Stomach (tissue), 9 donors: ENCODE measurements around the gene EHMT1. TPM values are rescaled to one million over a fixed set of nuclear protein-coding genes. Genes with fewer than 3 reads are reported as not detected.
A peak's percentile ranks its signal among the peaks of the same experiment; 100 is the strongest.

ENCODE experiments used
- DNase-seq, 2 donors: peaks; one replicate each; pipeline versions ENCODE4 v3.0.0 to v3.0.0-alpha.2; 2013 to 2019
- H3K27ac ChIP-seq, 5 donors: fragments of 200-600 bp in 4 of 5; sonication (generic) in 4 of 5; one replicate each; pipeline ENCODE4 v1.5.1; 2013 to 2019; ENCODE audit warnings: mild to moderate bottlenecking in 1 of 5, moderate library complexity in 1 of 5
- H3K27me3 ChIP-seq, 3 donors: fragments of 200-600 bp; sonication (generic); one replicate each; pipeline ENCODE4 v1.5.1; 2017 to 2019; ENCODE audit warnings: mixed run types in 1 of 3
- H3K36me3 ChIP-seq, 4 donors: fragments of 200-600 bp; sonication (generic); 1 replicate in 3 of 4; 2 replicates in 1 of 4; pipeline ENCODE4 v1.5.1; 2016 to 2019
- H3K4me1 ChIP-seq, 4 donors: fragments of 200-600 bp; sonication (generic); one replicate each; pipeline ENCODE4 v1.5.1; 2016 to 2019
- H3K4me3 ChIP-seq, 4 donors: fragments of 200-600 bp; sonication (generic) in 3 of 4; one replicate each; pipeline ENCODE4 v1.5.1; 2016 to 2019; ENCODE audit warnings: mild to moderate bottlenecking in 1 of 4
- H3K9me3 ChIP-seq, 4 donors: fragments of 200-600 bp; sonication (generic); one replicate each; pipeline ENCODE4 v1.5.1; 2016 to 2019
- CTCF ChIP-seq, 7 experiments: fragments of 450-650 bp in 4 of 7; fragments of 200-600 bp in 3 of 7; sonication (generic) in 3 of 7; IDR thresholded peaks; one replicate each; pipeline ENCODE4 v1.5.1; 2016 to 2019; ENCODE audit warnings: antibody characterized with exemption in 7 of 7, control low read depth in 2 of 7, mild to moderate bottlenecking in 1 of 7
- EP300 ChIP-seq: sonication (generic); formaldehyde crosslinking; IDR thresholded peaks from one replicate; pipeline ENCODE4 v1.6.1; 2017; ENCODE audit warnings: antibody characterized with exemption
- POLR2A ChIP-seq, 4 donors: fragments of 450-650 bp; IDR thresholded peaks; one replicate each; pipeline ENCODE4 v1.6.1; 2016; ENCODE audit warnings: antibody characterized with exemption in 4 of 4, control low read depth in 2 of 4, mild to moderate bottlenecking in 1 of 4, moderate library complexity in 1 of 4
- POLR2AphosphoS5 ChIP-seq, 3 donors: sonication (generic); formaldehyde crosslinking; IDR thresholded peaks; one replicate each; pipeline ENCODE4 v1.6.1; 2016; ENCODE audit warnings: antibody characterized with exemption in 3 of 3
- WGBS, 5 donors: extraction: QIAGEN DNeasy Blood & Tissue Kit in 3 of 5; methylation state at CpG; one replicate each; pipeline versions ENCODE4 v1.1.5 to v1.1.7; 2013 to 2018; 5-methylcytosine and 5-hydroxymethylcytosine counted together
- intact Hi-C: fragments of 100-400 bp; cut with DNase I; formaldehyde crosslinking; loops from one replicate; pipeline ENCODE4 v1.15.1; 2023; ENCODE audit warnings: low total_unique reads
- polyA plus RNA-seq, 3 donors: library from polyadenylated mRNA; stranded (reverse); fragments of 200-250 nt; gene quantifications; one replicate each; pipeline ENCODE4 v1.2.3, GENCODE V29; 2013
- total RNA-seq, 5 donors: library from RNA; depleted of rRNA; stranded (reverse); fragments of >200 nt; gene quantifications; one replicate each; pipeline versions ENCODE4 v1.1.0 to v1.2.3, GENCODE V29; 2014 to 2016
- donor health status: healthy with polysubstance abuse.
- donor health status: Bipolar disorder and iron deficiency.
- donor health status: healthy.

Gene EHMT1
- total and polyA plus RNA-seq, 8 donors, result 23.9 to 419 (median 79.5) TPM

GRCh38 chr9:137606734-137607138, 12.1 kb upstream of the EHMT1 start:
- TF ChIP-seq EP300 (no peak), POLR2A (IDR thresholded peaks at IDR 0.05) (no peak), POLR2AphosphoS5 (IDR thresholded peaks at IDR 0.05) (no peak), CTCF (IDR thresholded peaks at IDR 0.05) (no peak)
- no peaks in the 10 kb centered on the region for H3K9me3 ChIP-seq
- intact Hi-C loops, result loop anchor here (10.0 kb wide), 1 partner anchor 58 kb away; no protein-coding TSS in a partner anchor
- WGBS, 5 donors, result 10 to 25% (median 17%) methylated on average over 2 to 13 of the region's 13 CpGs
- H3K4me3 ChIP-seq, result peak overlapping the region; percentile 62 to 90 (median 82)
- H3K27me3 ChIP-seq, result no peaks in the 10 kb centered on the region
- peaks cover 49 to 65% (median 58%) of the 10 kb centered on the region in 4 donors for H3K4me1 ChIP-seq
- DNase-seq, result peak; percentile 38 to 55
- H3K27ac ChIP-seq, result peak overlapping the region; percentile 87 to 99 (median 91)
- H3K36me3 ChIP-seq, result no peaks in the 10 kb centered on the region

GRCh38 chr9:137607141-137607857, 11.5 kb upstream of the EHMT1 start:
- peak overlapping the region; percentile 62 to 90 (median 82) for H3K4me3 ChIP-seq

GRCh38 chr9:137610944-137611343, 7.9 kb upstream of the EHMT1 start:
- TF ChIP-seq CTCF (IDR thresholded peaks at IDR 0.05), result no peak
- TF ChIP-seq POLR2A (IDR thresholded peaks at IDR 0.05), result no peak
- no peak for TF ChIP-seq EP300
- no peak for TF ChIP-seq POLR2AphosphoS5 (IDR thresholded peaks at IDR 0.05)
- Histone ChIP-seq H3K27ac (peak overlapping the region; percentile 88 to 97 (median 93)), H3K36me3 (peaks cover 24 to 29% (median 28%) of the 10 kb centered on the region in 4 donors), H3K4me1 (peaks cover 78 to 92% (median 88%) of the 10 kb centered on the region in 4 donors), H3K9me3 (no peaks in the 10 kb centered on the region), H3K27me3 (no peaks in the 10 kb centered on the region), H3K4me3 (peak overlapping the region in 1 of 4 donors; percentile 25)
- 65 to 75% (median 69%) methylated on average over 6 of the region's 6 CpGs for WGBS, 5 donors
- no peak for DNase-seq
- intact Hi-C loops, result no loop called here

More at GRCh38 chr9:137607141-137607857, 11.5 kb upstream of the EHMT1 start:
- H3K4me1 ChIP-seq, result peaks cover 54 to 71% (median 64%) of the 10 kb centered on the region in 4 donors
- H3K9me3 ChIP-seq, result no peaks in the 10 kb centered on the region
- peak in 1 of 2 donors; percentile 63 for DNase-seq
- peak overlapping the region; percentile 87 to 99 (median 91) for H3K27ac ChIP-seq
- TF ChIP-seq EP300, result no peak
- no peak for TF ChIP-seq POLR2A (IDR thresholded peaks at IDR 0.05)
- no peak for TF ChIP-seq CTCF (IDR thresholded peaks at IDR 0.05)
- no peak for TF ChIP-seq POLR2AphosphoS5 (IDR thresholded peaks at IDR 0.05)
- WGBS, 5 donors, result 19 to 38% (median 24%) methylated on average over 11 to 17 of the region's 17 CpGs
- H3K36me3 ChIP-seq, result no peaks in the 10 kb centered on the region
- H3K27me3 ChIP-seq, result no peaks in the 10 kb centered on the region
- intact Hi-C loops, result loop anchor here (10.0 kb wide), 1 partner anchor 58 kb away; no protein-coding TSS in a partner anchor

- peak overlapping the region; percentile 88 to 97 (median 93) for H3K27ac ChIP-seq
Observed at GRCh38 chr9:137611623-137612609, 6.9 kb upstream of the EHMT1 start.

More at GRCh38 chr9:137611623-137612609, 6.9 kb upstream of the EHMT1 start:
- 20 to 45% (median 26%) methylated on average over 13 to 21 of the region's 21 CpGs for WGBS, 5 donors
- Histone ChIP-seq H3K9me3 (no peaks in the 10 kb centered on the region), H3K36me3 (peaks cover 24 to 38% (median 34%) of the 10 kb centered on the region in 4 donors), H3K27me3 (no peaks in the 10 kb centered on the region), H3K4me1 (peaks cover 71 to 92% (median 83%) of the 10 kb centered on the region in 4 donors), H3K4me3 (peak overlapping the region in 1 of 4 donors; percentile 25)
- intact Hi-C loops, result no loop called here
- no peak for TF ChIP-seq EP300
- peak; percentile 30 to 96 (median 92) for TF ChIP-seq POLR2AphosphoS5 (IDR thresholded peaks at IDR 0.05)
- no peak for TF ChIP-seq CTCF (IDR thresholded peaks at IDR 0.05)
- TF ChIP-seq POLR2A (IDR thresholded peaks at IDR 0.05), result peak in 1 of 4 donors; percentile 28
- DNase-seq, result peak; percentile 96 to 97
